HPDE6-E6E7 (cell line): ENCODE measurements around the gene KCNN3.

ENCODE experiments used
- DNase-seq: peaks from one replicate; pipeline ENCODE4 v3.0.0; 2011; ENCODE audit warnings: missing footprints; ENCODE audit errors: extremely low spot score

KCNN3 gene

DNA sequence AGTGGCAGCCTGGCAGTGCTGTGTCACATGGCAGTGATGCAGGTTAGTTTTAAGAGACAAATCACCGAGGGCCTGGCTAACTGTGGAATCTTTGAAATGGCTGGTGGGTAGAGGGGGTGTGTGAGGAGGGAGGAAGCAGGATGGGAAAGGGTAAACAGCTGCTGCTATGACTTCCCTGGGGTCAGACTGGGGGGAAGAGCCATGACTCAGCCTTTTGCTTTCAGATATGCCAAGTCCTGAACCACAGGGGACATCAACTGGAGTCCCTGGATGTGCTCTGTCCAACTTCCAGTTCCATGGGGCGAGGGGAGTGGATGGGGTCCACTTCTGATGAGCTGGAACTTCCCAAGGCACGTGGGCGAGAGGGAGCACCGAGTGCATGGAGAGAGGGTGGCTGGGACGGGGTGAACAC, 141.0 kb downstream of the KCNN3 start:
- no peak for DNase-seq

DNA sequence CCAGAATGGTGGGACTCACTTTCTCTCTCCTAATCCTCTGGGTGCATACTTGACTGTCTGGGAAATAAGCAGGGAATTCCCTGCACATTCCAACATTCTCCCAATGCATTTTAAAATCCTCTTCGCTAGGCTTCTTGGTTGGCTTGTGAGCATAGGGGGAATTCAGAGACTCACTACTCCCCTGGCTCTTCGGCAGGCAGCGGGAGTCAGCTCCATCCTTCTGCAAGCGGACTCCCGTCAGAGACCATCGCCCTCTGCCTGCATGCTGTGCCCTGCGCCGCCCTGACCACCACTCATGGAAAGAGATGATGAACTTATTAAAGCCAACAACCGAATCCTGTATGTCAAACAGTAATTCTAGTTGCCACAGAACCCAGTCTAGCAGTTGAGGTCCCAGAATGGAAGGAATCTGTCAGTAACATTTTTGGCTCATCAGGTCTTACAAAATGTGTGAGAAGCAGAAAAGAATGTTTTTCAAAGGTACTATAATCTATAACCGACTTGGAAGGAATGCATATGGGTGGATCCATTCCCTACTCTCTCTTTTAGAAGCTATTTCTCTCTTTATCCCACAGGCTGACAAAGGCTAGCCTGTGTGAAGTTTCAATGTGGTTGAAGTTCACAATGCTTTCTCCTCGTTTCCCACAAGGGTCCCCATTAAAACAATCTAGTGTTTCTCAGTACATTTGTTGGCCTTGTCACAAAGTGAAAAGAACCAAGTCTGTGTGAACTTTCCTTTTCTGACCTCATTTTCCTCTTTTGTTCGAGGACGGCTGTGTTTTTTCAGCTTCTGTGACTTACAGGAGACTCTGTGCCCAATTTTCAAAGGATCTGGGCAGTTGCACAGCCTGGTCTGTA, 143.0 kb downstream of the KCNN3 start:
- DNase-seq, result no peak

DNA sequence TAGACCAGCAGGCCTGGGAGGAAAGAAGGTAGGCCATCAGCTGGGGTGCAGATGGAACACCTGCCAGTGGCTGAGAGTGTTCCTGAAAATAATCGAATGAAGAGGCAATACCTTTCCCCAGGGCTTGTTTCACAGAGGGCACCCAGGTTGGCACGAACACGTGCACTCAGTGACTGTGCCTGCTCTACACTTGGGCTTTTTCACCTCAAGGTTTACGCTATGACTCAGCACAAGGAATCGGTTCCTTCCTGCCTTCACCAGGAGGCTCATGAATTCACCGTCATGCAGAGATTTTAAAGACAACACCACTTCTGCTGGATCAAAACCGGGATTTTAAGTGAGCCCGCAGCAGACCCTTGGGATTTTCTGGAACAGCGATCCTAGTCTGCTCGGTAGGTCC, 143.6 kb downstream of the KCNN3 start:
- peak; percentile 27 for DNase-seq

DNA sequence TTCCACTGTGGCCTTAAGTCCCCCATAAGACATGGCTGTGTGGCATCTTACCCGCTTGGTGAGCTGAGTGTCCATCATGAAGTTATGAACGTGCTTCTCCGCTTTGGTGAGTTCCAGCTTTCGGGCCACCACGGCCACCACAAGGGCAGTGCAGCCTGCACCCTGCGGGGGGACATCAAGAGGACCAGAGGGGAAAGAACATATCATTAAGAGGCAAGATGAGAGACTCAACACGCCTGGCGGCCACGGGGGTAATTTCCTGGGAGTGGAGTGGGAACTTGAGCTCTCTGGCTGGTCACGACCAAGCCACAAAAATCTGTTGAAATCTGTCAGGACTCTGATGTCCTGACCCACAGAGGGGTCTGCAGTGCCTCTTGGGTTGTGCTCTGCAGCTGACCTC, 144.2 kb downstream of the KCNN3 start:
- DNase-seq, result no peak

DNA sequence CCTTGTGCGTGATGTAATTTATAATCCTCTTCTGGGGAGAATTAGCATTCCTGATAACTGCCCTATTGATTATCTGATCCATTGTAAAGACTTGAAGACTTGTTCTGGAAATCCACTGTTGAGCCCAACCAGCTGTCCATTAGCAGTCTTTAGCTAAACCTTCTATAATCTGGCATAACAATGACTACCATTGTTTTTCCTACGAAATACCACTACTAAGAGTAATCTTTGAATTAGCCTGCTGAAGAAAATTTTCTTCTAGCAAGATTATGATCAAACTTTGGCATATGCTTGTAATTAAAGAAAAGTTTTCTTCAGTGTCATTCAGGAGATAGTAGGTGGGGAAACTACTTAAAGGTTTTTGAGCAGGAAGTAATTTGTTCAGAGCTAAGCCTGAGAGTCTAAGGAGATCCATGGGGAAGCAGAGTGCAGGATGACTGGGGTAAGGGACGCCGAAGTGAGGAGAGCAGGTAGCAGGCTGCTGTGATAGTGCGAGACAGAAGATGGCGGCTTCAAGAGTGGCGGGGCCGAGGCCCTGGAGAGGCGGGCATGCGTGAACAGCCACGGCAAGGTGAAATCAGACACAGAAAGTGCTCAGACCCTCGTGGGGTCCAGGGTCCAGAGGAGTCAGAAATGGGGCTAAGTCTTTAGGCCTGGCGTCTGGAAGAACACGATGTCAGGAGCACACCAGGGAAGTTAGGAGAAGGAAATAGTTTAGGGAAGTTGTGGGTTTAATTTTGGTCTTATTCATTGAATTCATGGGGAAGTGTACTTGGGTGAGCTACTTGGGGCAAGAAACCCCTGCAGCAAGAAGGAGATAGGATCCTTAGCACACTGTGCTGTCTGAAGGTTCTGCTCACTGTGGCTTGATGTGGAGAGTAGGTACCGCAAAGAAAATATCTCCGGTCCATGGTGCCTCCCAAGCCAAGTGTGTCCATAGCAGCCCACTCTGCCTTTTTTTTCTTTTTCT, 149.5 kb downstream of the KCNN3 start:
- no peak for DNase-seq

DNA sequence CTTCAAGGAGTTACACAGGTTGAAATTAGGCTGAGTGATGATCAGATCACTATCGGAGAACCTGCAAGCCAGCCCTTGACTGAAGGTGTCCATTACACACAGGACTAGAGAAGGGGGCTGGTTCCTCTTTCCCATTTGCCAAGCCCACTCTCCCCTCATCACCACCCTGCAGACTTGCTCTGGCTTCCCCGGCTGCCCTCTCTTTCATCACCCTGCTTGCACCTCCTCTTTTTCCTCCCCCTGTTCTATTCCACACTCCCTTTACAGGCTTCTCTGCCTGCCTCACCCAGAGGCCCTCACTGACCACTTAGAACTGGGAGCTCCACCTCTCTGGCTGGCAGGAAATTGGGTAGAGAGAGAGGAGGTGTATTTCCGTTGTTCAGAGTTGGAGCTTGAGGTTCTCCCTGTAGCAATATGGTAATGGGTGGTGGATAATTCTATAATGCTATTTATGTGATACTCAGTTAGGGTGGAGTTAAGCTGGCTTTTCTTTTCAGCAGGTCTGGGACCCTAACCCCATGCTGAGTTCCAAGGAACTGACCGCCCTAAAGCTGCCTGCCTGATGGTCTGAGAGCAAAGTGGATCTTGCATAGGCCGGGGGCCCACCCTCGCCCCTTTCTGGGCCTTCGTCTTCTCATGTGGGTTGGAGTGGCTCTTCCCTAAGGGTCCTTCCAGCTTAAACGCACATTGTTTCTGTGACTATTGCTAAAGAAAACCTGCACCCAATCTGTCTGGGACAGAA, 150.3 kb downstream of the KCNN3 start:
- DNase-seq, result no peak

DNA sequence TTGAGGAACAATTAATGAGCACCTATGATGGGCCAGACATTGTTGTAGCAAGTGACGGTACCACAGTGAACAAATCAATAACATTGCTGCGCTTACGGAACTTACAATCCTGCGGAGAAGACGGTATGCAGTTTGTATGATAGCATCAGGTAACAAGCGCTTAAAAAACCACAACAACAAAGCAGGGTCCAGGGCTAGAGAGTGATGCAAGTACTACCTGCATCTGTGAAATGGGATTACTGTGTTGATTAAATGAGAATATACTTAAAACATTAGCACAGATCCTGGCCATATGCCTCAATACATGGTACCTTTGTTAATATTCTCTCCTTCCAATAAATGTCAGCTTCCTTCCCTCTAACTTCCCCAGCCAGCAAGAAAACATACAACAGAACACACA, 151.5 kb downstream of the KCNN3 start:
- no peak for DNase-seq

DNA sequence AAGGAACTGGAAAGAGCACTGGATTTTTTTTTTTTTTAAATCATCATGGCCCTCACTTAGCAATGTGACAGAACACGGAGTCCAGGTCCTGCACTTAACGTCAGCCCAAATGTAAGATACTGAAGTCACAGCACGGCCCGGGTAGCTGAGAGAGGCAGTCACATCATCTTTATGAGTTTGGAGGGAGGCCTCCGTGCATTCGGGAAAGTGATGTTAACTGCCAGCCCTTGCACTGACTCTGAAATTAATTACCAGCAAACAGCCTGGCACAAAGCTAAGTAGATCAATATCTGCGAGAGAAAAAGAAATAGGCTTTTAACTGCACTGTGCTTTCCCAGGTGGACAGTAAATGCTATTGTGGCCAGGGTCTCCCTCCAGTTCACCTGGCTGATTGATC, 152.6 kb downstream of the KCNN3 start:
- DNase-seq, result no peak

DNA sequence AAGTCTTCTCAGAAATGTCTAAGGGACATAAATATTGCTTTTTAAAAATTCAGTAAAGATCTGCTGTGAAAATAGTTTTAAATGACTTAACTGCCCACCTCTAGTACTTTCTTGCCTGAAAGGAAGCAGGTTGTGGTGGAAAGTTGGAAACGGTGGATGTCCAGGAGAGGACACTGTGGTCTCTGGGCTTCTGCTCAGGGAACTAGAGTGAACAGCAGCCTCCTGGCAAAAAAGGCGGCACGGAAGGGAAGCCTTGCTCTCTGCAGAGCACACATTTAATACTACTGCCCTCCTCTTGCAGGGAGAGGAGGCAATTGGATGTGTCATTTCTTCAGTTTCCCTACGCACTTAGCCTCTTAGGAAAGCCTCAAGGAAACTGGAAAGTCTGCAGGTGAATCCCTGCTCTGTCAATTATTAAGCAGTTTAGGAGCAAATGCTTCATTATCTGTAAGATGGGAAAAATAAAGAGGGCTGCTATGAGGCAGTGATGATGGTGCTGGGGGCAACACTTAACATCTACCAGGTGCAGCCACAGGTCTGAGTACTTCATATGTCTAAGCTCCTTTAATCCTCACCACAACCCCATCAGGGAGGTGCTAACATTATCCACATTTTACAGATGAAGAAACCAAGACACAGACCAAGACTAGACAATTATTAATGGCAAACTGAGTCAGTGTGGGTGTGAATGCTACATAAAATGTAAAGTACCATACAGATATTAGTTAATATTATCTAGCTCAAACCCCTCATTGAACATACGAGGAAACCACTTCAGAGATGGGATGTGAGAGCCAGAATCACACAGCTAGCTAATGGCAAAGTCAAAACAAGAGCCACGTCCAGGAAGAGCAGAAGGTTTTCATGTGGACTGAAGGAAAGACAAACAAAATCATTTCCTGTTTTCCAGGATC, 153.2 kb downstream of the KCNN3 start:
- no peak for DNase-seq

DNA sequence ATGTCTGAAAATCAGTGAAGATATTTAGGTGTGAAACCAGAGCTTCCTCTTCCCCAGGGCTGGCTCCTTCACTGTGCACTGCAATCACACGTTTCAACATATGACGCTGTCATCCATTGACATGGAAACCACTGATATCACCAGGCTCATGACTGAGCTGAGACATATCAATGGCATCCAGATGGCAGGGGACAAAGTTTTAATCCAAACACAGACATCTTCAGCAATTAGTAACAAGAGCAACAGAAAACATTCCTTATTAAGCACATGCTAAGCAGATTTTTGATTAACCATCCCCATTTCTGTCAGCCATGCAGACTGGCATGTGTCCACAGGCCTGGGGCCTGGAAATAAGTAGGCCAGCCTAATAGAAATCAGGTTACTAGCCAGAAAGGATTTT, 154.1 kb downstream of the KCNN3 start:
- no peak for DNase-seq

DNA sequence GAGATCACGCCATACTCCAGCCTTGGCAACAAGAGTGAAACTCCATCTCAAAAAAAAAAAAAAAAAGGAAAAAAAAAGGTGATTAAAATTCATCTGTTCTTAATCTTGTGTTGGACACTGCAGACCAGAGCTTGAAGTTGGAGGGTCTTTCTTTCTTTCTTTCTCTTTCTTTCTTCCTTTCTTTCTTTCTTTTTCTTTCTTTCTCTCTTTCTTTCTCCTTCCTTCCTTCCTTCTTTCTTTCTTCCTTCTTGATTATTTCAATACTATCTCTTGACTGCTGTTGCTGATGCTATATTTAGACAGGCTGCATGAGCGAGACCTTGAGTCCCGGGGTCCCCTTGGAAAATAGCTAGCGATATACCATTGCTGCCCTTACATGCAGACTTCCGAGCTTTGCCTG, 154.7 kb downstream of the KCNN3 start:
- no peak for DNase-seq

DNA sequence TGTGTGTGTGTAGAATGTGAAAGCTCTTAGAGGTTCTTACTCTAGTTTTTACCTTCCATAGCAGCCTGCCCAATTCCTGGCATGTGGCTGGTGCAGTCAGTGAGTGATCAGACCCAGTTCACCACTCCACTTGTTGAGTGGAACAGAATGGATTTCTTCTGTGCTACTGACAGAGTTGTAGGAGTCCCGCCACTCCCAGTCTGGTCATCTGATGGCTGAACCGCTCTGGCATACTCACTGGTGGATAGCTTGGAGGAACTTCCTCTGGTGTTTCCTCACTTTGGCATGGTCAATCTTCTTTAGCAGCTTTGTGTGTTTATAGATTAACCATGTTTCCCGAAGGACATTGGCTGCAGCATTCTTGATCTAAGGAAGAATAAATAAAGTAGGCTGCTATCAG, 155.4 kb downstream of the KCNN3 start:
- DNase-seq, result peak; percentile 59

DNA sequence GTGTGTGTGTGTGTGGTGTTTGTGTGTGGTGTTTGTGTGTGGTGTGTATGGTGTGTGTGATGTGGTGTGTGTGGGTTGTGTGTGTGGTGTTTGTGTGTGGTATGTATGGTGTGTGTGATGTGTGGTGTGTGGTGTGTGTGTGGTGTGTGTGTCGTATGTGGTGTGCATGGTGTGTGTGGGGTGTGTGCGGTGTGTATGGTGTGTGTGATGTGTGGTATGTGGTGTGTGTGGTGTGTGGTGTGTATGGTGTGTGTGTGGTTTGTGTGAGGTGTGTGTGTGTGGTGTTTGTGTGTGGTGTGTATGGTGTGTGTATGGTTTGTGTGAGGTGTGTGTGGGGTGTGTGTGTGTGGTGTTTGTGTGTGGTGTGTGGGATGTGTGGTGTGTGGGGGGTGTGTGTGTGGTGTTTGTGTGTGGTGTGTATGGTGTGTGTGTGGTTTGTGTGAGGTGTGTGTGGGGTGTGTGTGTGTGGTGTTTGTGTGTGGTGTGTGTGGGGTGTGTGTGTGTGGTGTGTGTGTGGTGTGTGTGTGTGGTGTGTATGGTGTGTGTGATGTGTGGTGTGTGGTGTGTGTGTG, 155.9 kb downstream of the KCNN3 start:
- DNase-seq, result no peak

DNA sequence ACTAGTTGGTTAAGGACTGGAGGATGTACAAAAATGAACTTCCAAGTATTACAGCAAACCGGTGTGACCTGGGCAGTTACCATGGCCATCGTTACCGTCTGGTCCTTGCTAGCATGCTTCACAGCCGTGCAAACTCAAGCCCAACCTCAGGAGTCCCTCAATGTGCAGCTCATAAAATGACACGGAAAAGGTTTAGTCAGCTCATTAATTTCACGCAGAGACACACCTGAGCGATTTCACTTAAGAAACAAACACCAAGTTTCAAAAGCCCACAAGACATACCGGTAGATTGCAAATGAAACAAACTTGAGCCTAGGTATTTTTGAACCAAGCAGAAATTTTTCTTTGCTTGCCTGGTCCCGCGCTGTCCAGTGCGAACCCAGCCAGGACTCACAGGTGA, 157.1 kb downstream of the KCNN3 start:
- no peak for DNase-seq

DNA sequence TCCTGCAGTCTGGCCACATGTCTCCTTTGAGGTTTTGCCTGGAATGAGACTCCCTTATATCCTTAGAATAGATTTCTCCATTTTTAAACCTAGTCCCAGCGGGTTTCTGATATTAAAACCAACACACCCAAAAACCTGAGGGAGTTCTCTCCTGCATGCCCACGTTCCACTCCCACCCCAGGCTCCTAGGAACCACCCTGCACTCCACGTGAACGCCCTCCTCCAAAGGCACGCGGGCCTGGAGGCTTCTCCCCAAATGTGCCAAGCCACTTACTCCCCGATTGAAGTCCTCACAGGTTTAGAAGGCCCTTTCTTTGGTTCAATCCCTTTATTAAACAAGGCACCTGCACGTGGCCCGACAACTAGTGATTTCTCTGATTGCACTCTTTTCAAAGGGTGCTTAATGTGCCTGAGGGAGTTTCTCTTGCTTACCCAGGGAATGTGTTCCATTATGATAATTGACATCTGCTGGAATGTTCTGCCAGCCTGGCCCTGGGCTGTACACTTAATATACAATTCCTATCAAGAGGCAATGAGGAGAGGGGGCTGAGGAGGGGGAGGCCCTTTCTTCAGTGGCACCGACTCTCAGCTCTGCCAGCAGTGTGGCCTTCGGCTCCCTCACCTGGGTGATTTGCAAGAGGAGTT, 157.8 kb downstream of the KCNN3 start:
- no peak for DNase-seq

DNA sequence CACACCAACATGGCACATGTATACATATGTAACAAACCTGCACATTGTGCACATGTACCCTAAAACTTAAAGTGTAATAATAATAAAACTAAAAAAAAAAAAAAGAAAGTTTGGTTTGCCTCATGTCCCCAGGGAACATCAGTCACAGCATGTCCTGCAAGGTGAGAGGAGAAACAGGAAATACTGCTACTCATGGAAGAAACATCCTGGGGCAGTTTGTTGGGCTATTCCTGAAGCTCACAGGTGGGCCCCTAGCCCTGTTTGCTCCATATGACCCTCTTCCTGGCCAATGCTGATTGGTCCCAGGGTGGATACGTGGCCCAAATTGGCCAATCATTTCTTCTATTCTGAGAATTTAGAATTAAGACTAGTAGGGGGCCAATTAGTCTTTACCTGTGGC, 158.7 kb downstream of the KCNN3 start:
- DNase-seq, result peak; percentile 20

DNA sequence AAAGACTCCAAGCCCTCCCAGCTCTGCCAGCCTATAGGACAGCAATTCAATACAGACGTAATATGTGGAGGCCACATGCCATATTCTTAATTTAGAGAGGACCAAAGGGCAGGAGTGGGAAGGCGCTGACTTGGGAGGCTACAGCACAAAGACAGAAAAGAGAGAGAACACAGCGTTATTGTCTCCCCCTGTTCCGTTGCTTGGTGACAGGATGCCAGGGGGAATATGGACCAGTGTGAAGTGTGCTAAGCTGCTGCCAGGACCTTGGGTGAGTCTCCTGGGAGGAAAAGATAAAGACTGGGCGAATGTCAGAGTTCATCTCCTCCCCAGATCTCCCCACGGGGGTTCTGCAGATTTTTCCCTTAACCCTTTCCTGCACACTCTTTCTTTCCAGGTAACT, 160.0 kb downstream of the KCNN3 start:
- DNase-seq, result no peak

DNA sequence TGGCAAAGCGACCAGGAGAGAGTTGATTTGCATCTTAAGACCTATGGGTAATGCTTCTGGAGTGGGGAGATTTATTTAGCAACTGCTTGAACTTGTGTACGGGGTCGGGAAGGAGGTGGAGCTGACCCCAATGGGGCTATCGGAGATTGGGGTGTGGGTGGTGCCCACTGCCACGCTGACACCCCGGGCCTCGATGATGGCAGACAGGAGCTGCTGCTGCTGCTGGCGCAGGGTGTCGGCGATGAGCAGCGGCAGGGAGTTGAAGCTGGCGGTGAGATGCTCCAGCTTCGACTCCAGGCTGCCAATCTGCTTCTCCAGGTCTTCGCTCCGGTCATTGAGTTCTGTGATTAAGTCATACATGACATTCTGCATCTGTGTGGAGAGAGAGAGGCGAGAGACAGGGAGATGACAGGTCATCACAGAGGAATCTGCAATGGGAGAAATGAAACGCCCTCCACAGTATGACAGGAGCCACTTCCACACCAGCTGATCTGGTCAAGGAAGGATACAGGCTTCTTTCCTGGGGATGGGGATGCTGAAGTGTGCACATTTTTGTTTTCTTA, 162.1 kb downstream of the KCNN3 start:
- no peak for DNase-seq

DNA sequence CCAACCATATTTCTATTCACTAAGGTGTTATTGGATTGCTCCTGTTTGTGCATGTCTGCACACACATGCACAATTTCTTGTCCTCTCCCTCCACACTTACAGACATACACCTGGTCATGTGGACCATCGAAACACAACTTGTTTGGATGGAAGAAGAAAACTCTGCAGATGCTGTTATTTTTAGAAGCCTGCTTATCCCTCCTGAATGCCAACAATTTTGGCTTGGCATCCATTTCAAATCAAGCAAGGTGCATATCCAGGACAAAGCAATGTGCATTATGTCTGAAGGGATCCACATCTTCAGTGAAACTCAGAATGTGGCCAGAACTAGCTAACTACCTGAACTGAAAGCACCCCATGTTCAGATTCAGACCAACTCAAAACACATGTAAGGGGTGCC, 163.2 kb downstream of the KCNN3 start:
- no peak for DNase-seq

DNA sequence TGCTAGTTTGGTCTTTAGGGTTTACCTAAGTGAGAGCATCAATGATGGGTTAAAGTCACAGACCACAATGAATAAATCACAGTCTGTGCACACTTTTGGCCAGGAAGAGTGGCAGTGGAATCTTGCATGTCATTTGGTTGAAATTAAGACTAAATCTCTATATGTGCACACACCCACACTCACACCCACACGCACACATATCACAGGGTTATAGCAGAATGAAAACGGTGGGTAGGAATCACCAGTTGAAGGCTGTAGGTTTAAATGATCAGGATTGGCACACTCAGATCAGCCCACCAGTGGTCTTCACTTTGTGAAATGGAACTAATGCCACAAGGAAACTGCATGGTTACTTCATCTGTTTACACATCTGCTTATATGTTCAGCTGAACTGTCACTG, 164.5 kb downstream of the KCNN3 start:
- DNase-seq, result no peak
